Body of pancreas (tissue), 4 donors: ENCODE results near the gene TEX29.

Experiments used
- CTCF ChIP-seq, 7 experiments: fragments of 450-650 bp in 4 of 7; fragments of 200-600 bp in 3 of 7; sonication (generic) in 3 of 7; IDR thresholded peaks; one replicate each; pipeline ENCODE4 v1.5.1; 2016 to 2019; ENCODE audit warnings: antibody characterized with exemption in 7 of 7
- POLR2A ChIP-seq, 3 donors: fragments of 450-650 bp; IDR thresholded peaks; one replicate each; pipeline ENCODE4 v1.6.1; 2016; ENCODE audit warnings: antibody characterized with exemption in 3 of 3, mild to moderate bottlenecking in 2 of 3

- TF ChIP-seq CTCF (IDR thresholded peaks at IDR 0.05) (no peak), POLR2A (IDR thresholded peaks at IDR 0.05) (no peak)
These were observed 5.6 kb downstream of the TEX29 start for GRCh38 chr13:111325941-111326620.
